ENCODE data around the gene ZBTB34.
A peak's percentile ranks its signal among the peaks of the same experiment; 100 is the strongest.

The ZBTB34 gene

DNA sequence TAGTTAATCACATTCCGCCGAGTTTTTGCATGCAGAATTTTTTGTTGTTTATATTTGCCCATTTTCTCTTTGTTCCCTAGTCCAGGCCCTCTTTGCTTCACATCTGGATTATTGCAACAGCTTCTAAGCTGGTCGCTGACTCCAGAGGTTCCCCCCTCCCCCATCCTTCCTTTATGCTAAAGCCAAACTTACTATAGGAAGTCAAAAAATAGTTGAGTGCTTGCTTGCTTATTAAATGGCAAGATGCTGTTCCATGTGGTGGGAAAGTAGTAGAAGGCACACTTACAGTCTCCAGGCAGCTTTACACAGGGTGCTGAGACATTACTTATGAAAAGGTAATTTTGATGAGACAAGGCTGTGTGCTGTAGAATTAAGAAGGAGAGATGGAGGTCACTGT is 1.3 kb downstream of the ZBTB34 start:
- peaks cover 6% of the 10 kb centered on the region; the same call in 1 of the 2 replicates for H3K36me3 ChIP-seq (ENCODE audit: insufficient read depth, low read length)
- H3K27ac ChIP-seq (ENCODE audit: low read depth, low read length, poor library complexity, severe bottlenecking): no peak overlapping the region
- H3K79me2 ChIP-seq (ENCODE audit: insufficient read depth, low read length): no peaks in the 10 kb centered on the region
- H3K9me3 ChIP-seq (ENCODE audit: low read length): no peaks in the 10 kb centered on the region
- H3K4me1 ChIP-seq (ENCODE audit: insufficient read depth, low read length, severe bottlenecking): peaks cover 27% of the 10 kb centered on the region
- H3K4me2 ChIP-seq (ENCODE audit: low read length): peak overlapping the region; percentile 88
- H3K27me3 ChIP-seq (ENCODE audit: insufficient read depth, low read length): no peaks in the 10 kb centered on the region
- no peak overlapping the region for H2AFZ ChIP-seq (ENCODE audit: low read length)
- TF ChIP-seq, protein P1, sequence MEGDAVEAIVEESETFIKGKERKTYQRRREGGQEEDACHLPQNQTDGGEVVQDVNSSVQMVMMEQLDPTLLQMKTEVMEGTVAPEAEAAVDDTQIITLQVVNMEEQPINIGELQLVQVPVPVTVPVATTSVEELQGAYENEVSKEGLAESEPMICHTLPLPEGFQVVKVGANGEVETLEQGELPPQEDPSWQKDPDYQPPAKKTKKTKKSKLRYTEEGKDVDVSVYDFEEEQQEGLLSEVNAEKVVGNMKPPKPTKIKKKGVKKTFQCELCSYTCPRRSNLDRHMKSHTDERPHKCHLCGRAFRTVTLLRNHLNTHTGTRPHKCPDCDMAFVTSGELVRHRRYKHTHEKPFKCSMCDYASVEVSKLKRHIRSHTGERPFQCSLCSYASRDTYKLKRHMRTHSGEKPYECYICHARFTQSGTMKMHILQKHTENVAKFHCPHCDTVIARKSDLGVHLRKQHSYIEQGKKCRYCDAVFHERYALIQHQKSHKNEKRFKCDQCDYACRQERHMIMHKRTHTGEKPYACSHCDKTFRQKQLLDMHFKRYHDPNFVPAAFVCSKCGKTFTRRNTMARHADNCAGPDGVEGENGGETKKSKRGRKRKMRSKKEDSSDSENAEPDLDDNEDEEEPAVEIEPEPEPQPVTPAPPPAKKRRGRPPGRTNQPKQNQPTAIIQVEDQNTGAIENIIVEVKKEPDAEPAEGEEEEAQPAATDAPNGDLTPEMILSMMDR (IDR thresholded peaks at IDR 0.05; ENCODE audit: low read length): no peak
- TF ChIP-seq EZH2 (IDR thresholded peaks at IDR 0.05; ENCODE audit: borderline replicate concordance, low read length): no peak
- H3F3A ChIP-seq (ENCODE audit: insufficient read depth, low read length): no peaks in the 10 kb centered on the region
- H4K20me1 ChIP-seq (ENCODE audit: insufficient read depth, low read length): no peaks in the 10 kb centered on the region
- no peaks in the 10 kb centered on the region for H3K9me2 ChIP-seq (ENCODE audit: low read depth, low read length)
- H3K9ac ChIP-seq (ENCODE audit: low read length): peak overlapping the region; percentile 76; the same call in 1 of the 2 replicates
- H3K4me3 ChIP-seq (ENCODE audit: low read depth, low read length, poor library complexity, severe bottlenecking): peak overlapping the region; percentile 92

DNA sequence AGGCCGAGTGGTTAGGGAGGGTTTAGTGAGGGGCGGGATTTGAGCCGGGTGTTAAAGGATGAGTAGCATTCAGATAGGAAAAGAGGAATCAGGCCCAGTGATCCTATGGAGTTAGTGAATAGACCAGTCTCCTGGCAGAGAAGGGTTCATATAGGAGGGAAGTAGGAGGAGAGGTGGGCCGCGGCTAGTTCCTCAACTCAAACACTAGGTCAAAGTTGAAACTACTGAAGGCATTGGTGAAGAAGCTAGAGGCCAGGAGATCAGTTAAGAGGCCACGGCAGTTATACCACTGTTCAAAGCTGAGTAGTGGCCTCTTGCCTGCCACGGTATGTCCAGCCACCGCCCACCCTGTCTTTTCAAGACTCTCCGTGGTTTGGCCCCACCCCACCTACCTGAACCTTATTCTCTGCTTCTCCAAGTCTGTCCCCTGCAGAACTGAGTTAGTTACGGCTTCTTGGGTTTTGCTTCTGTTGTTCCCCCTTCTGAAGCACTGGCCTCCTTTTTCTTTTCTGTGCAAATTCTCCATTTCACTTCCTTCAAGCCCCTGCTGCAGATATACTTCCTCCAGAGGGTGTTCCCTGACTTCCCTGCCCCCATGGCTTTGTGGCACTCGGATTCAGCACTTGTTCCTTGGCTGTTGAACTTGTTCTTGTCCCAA is 1.8 kb downstream of the ZBTB34 start:
- Histone ChIP-seq H4K20me1 (ENCODE audit: insufficient read depth, low read length) (no peaks in the 10 kb centered on the region), H3K4me2 (ENCODE audit: low read length) (peak overlapping the region; percentile 88), H3K4me1 (ENCODE audit: insufficient read depth, low read length, severe bottlenecking) (peaks cover 27% of the 10 kb centered on the region), H3K27me3 (ENCODE audit: insufficient read depth, low read length) (no peaks in the 10 kb centered on the region), H3K9ac (ENCODE audit: low read length) (peak overlapping the region; percentile 76; the same call in 1 of the 2 replicates), H3K36me3 (ENCODE audit: insufficient read depth, low read length) (peaks cover 6% of the 10 kb centered on the region; the same call in 1 of the 2 replicates), H2AFZ (ENCODE audit: low read length) (no peak overlapping the region), H3K79me2 (ENCODE audit: insufficient read depth, low read length) (no peaks in the 10 kb centered on the region), H3F3A (ENCODE audit: insufficient read depth, low read length) (no peaks in the 10 kb centered on the region), H3K4me3 (ENCODE audit: low read depth, low read length, poor library complexity, severe bottlenecking) (peak overlapping the region; percentile 92), H3K9me3 (ENCODE audit: low read length) (no peaks in the 10 kb centered on the region), H3K27ac (ENCODE audit: low read depth, low read length, poor library complexity, severe bottlenecking) (no peak overlapping the region), H3K9me2 (ENCODE audit: low read depth, low read length) (no peaks in the 10 kb centered on the region)
- TF ChIP-seq EZH2 (IDR thresholded peaks at IDR 0.05; ENCODE audit: borderline replicate concordance, low read length): no peak
- TF ChIP-seq, protein P1 (IDR thresholded peaks at IDR 0.05; ENCODE audit: low read length): no peak

DNA sequence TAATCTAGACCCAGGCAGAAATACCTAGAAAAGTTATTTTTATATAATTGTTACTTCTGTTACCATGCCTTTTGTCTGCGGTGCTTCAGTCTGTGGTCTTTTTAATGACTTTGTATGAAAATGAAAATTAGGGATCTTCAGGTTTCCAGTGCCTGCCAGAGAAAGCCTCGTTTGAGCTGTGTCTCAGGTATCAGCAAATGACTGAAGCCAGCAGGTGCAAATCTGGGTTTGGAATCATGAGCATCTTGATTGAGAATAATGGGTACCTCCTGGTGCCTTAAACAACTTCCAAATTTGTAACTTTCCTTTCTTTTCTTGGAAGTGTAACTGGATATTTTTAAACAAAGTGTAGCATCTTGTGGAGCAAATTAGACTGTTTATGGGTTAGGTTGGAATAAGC is 4.3 kb downstream of the ZBTB34 start:
- Histone ChIP-seq H3K4me1 (ENCODE audit: insufficient read depth, low read length, severe bottlenecking) (peaks cover 23% of the 10 kb centered on the region), H3K36me3 (ENCODE audit: insufficient read depth, low read length) (peaks cover 13% of the 10 kb centered on the region; the same call in 1 of the 2 replicates), H3F3A (ENCODE audit: insufficient read depth, low read length) (no peaks in the 10 kb centered on the region), H3K9me3 (ENCODE audit: low read length) (no peaks in the 10 kb centered on the region), H3K4me2 (ENCODE audit: low read length) (no peak overlapping the region), H4K20me1 (ENCODE audit: insufficient read depth, low read length) (no peaks in the 10 kb centered on the region), H3K4me3 (ENCODE audit: low read depth, low read length, poor library complexity, severe bottlenecking) (no peak overlapping the region), H3K27ac (ENCODE audit: low read depth, low read length, poor library complexity, severe bottlenecking) (no peak overlapping the region), H3K9me2 (ENCODE audit: low read depth, low read length) (no peaks in the 10 kb centered on the region), H3K9ac (ENCODE audit: low read length) (no peak overlapping the region), H3K79me2 (ENCODE audit: insufficient read depth, low read length) (no peaks in the 10 kb centered on the region), H3K27me3 (ENCODE audit: insufficient read depth, low read length) (no peaks in the 10 kb centered on the region), H2AFZ (ENCODE audit: low read length) (no peak overlapping the region)
- no peak for TF ChIP-seq EZH2 (IDR thresholded peaks at IDR 0.05; ENCODE audit: borderline replicate concordance, low read length)
- TF ChIP-seq, protein P1 (IDR thresholded peaks at IDR 0.05; ENCODE audit: low read length): no peak
